ENCODE data around the gene SCOC.

Gene SCOC

GRCh38 chr4:140349816-140350215, 23.6 kb upstream of the SCOC start:
- DNase-seq (no peak), ATAC-seq (replicated peaks) (no peak)
- Mint-ChIP-seq H3K4me3 (no peak overlapping the region), H3K9me3 (no peaks in the 10 kb centered on the region), H3K27ac (no peak overlapping the region), H3K4me1 (ENCODE audit: low read depth in 2 of 2) (peaks cover 0 to 3% of the 10 kb centered on the region in 2 donors), H3K27me3 (peaks cover 43 to 52% of the 10 kb centered on the region in 2 donors), H3K36me3 (ENCODE audit: insufficient read depth) (no peaks in the 10 kb centered on the region)

GRCh38 chr4:140351093-140352075, 22.1 kb upstream of the SCOC start:
- no peak for ATAC-seq (replicated peaks)
- Mint-ChIP-seq H3K4me3 (no peak overlapping the region), H3K27me3 (peaks cover 41 to 53% of the 10 kb centered on the region in 2 donors), H3K27ac (no peak overlapping the region), H3K36me3 (ENCODE audit: insufficient read depth) (no peaks in the 10 kb centered on the region), H3K4me1 (ENCODE audit: low read depth in 2 of 2) (peaks cover 0 to 3% of the 10 kb centered on the region in 2 donors), H3K9me3 (no peaks in the 10 kb centered on the region)
- DNase-seq, result no peak

GRCh38 chr4:140353786-140354185, 19.7 kb upstream of the SCOC start:
- DNase-seq (no peak), ATAC-seq (replicated peaks) (no peak)
- Mint-ChIP-seq H3K36me3 (ENCODE audit: insufficient read depth) (no peaks in the 10 kb centered on the region), H3K4me1 (ENCODE audit: low read depth in 2 of 2) (peaks cover 0 to 3% of the 10 kb centered on the region in 2 donors), H3K27me3 (peaks cover 42 to 48% of the 10 kb centered on the region in 2 donors), H3K9me3 (no peaks in the 10 kb centered on the region), H3K27ac (no peak overlapping the region), H3K4me3 (no peak overlapping the region)

- peaks cover 4 to 5% of the 10 kb centered on the region in 2 donors for H3K4me1 Mint-ChIP-seq (ENCODE audit: low read depth in 2 of 2)
- no peaks in the 10 kb centered on the region for H3K9me3 Mint-ChIP-seq
- no peak overlapping the region for H3K27ac Mint-ChIP-seq
- no peaks in the 10 kb centered on the region for H3K36me3 Mint-ChIP-seq (ENCODE audit: insufficient read depth)
- no peak overlapping the region for H3K4me3 Mint-ChIP-seq
- no peak for ATAC-seq (replicated peaks)
- no peak for DNase-seq
- peaks cover 33 to 44% of the 10 kb centered on the region in 2 donors for H3K27me3 Mint-ChIP-seq
Observed at GRCh38 chr4:140355288-140355687, 18.2 kb upstream of the SCOC start.

GRCh38 chr4:140357868-140358267, 15.6 kb upstream of the SCOC start:
- H3K9me3 Mint-ChIP-seq, result no peaks in the 10 kb centered on the region
- peaks cover 19 to 29% of the 10 kb centered on the region in 2 donors for H3K27me3 Mint-ChIP-seq
- no peak for ATAC-seq (replicated peaks)
- no peak overlapping the region for H3K27ac Mint-ChIP-seq
- no peaks in the 10 kb centered on the region for H3K36me3 Mint-ChIP-seq (ENCODE audit: insufficient read depth)
- H3K4me1 Mint-ChIP-seq (ENCODE audit: low read depth in 2 of 2), result peaks cover 4 to 5% of the 10 kb centered on the region in 2 donors
- DNase-seq, result no peak
- H3K4me3 Mint-ChIP-seq, result no peak overlapping the region

GRCh38 chr4:140358281-140358680, 15.2 kb upstream of the SCOC start:
- Mint-ChIP-seq H3K36me3 (ENCODE audit: insufficient read depth) (no peaks in the 10 kb centered on the region), H3K4me3 (no peak overlapping the region), H3K9me3 (no peaks in the 10 kb centered on the region), H3K4me1 (ENCODE audit: low read depth in 2 of 2) (peaks cover 4 to 5% of the 10 kb centered on the region in 2 donors), H3K27ac (no peak overlapping the region), H3K27me3 (peaks cover 19 to 29% of the 10 kb centered on the region in 2 donors)
- DNase-seq (no peak), ATAC-seq (replicated peaks) (no peak)

- H3K36me3 Mint-ChIP-seq (ENCODE audit: insufficient read depth), result no peaks in the 10 kb centered on the region
- no peak overlapping the region for H3K27ac Mint-ChIP-seq
- peaks cover 19 to 29% of the 10 kb centered on the region in 2 donors for H3K27me3 Mint-ChIP-seq
- peak; percentile 98 for ATAC-seq (replicated peaks)
- no peak overlapping the region for H3K4me3 Mint-ChIP-seq
- peak; percentile 70 to 74 (median 74) for DNase-seq
- H3K4me1 Mint-ChIP-seq (ENCODE audit: low read depth in 2 of 2), result peaks cover 2 to 4% of the 10 kb centered on the region in 2 donors
- H3K9me3 Mint-ChIP-seq, result no peaks in the 10 kb centered on the region
Observed at GRCh38 chr4:140359562-140360427, 13.7 kb upstream of the SCOC start.

GRCh38 chr4:140361099-140361498, 12.3 kb upstream of the SCOC start:
- Mint-ChIP-seq H3K9me3 (no peaks in the 10 kb centered on the region), H3K4me3 (no peak overlapping the region), H3K36me3 (ENCODE audit: insufficient read depth) (no peaks in the 10 kb centered on the region), H3K27ac (no peak overlapping the region), H3K4me1 (ENCODE audit: low read depth in 2 of 2) (peaks cover 2 to 4% of the 10 kb centered on the region in 2 donors), H3K27me3 (peaks cover 19 to 28% of the 10 kb centered on the region in 2 donors)
- DNase-seq (no peak), ATAC-seq (replicated peaks) (no peak)

GRCh38 chr4:140363051-140363450, 10.4 kb upstream of the SCOC start:
- no peaks in the 10 kb centered on the region for H3K36me3 Mint-ChIP-seq (ENCODE audit: insufficient read depth)
- no peak overlapping the region for H3K4me3 Mint-ChIP-seq
- no peak for ATAC-seq (replicated peaks)
- no peak for DNase-seq
- H3K4me1 Mint-ChIP-seq (ENCODE audit: low read depth in 2 of 2), result peaks cover 2 to 4% of the 10 kb centered on the region in 2 donors
- H3K27ac Mint-ChIP-seq, result no peak overlapping the region
- no peaks in the 10 kb centered on the region for H3K9me3 Mint-ChIP-seq
- H3K27me3 Mint-ChIP-seq, result peaks cover 10 to 13% of the 10 kb centered on the region in 2 donors

GRCh38 chr4:140363558-140363957, 9.9 kb upstream of the SCOC start:
- Mint-ChIP-seq H3K36me3 (ENCODE audit: insufficient read depth) (no peaks in the 10 kb centered on the region), H3K4me3 (no peak overlapping the region), H3K27ac (no peak overlapping the region), H3K27me3 (peaks cover 8 to 13% of the 10 kb centered on the region in 2 donors), H3K4me1 (ENCODE audit: low read depth in 2 of 2) (peaks cover 2 to 4% of the 10 kb centered on the region in 2 donors), H3K9me3 (no peaks in the 10 kb centered on the region)
- DNase-seq, result no peak
- no peak for ATAC-seq (replicated peaks)

- peaks cover 0 to 4% of the 10 kb centered on the region in 2 donors for H3K4me1 Mint-ChIP-seq (ENCODE audit: low read depth in 2 of 2)
- H3K4me3 Mint-ChIP-seq, result no peak overlapping the region
- ATAC-seq (replicated peaks) (no peak), DNase-seq (no peak)
- H3K27me3 Mint-ChIP-seq, result no peaks in the 10 kb centered on the region
- no peaks in the 10 kb centered on the region for H3K36me3 Mint-ChIP-seq (ENCODE audit: insufficient read depth)
- no peaks in the 10 kb centered on the region for H3K9me3 Mint-ChIP-seq
- H3K27ac Mint-ChIP-seq, result no peak overlapping the region
Observed at GRCh38 chr4:140367738-140368137, 5.7 kb upstream of the SCOC start.

- Mint-ChIP-seq H3K9me3 (no peaks in the 10 kb centered on the region), H3K27ac (no peak overlapping the region), H3K4me1 (ENCODE audit: low read depth in 2 of 2) (peaks cover 0 to 4% of the 10 kb centered on the region in 2 donors), H3K36me3 (ENCODE audit: insufficient read depth) (no peaks in the 10 kb centered on the region), H3K27me3 (no peaks in the 10 kb centered on the region), H3K4me3 (no peak overlapping the region)
- DNase-seq, result no peak
- no peak for ATAC-seq (replicated peaks)
Observed at GRCh38 chr4:140368686-140369085, 4.8 kb upstream of the SCOC start.

GRCh38 chr4:140372751-140373327, 607 bp upstream of the SCOC start:
- DNase-seq (peak; percentile 32 to 41 (median 33)), ATAC-seq (replicated peaks) (peak; percentile 64)
- H3K27me3 Mint-ChIP-seq, result no peaks in the 10 kb centered on the region
- peaks cover 15 to 31% of the 10 kb centered on the region in 2 donors for H3K4me1 Mint-ChIP-seq (ENCODE audit: low read depth in 2 of 2)
- H3K4me3 Mint-ChIP-seq, result no peak overlapping the region
- no peaks in the 10 kb centered on the region for H3K9me3 Mint-ChIP-seq
- no peak overlapping the region for H3K27ac Mint-ChIP-seq
- H3K36me3 Mint-ChIP-seq (ENCODE audit: insufficient read depth), result no peaks in the 10 kb centered on the region
